NCI-H446 (cell line): ENCODE data around the gene SLAMF7.
"Not testable (repeated sequence)": the region's sequence is repeated elsewhere in the genome, so short reads cannot be mapped to it uniquely, and the experiment has no call there.

Experiments used
- DNase-seq, 2 experiments: peaks; one replicate each; lab custom pipeline; 2025; lab: John Stamatoyannopoulos, UW

The SLAMF7 gene, protein sequence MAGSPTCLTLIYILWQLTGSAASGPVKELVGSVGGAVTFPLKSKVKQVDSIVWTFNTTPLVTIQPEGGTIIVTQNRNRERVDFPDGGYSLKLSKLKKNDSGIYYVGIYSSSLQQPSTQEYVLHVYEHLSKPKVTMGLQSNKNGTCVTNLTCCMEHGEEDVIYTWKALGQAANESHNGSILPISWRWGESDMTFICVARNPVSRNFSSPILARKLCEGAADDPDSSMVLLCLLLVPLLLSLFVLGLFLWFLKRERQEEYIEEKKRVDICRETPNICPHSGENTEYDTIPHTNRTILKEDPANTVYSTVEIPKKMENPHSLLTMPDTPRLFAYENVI

DNA sequence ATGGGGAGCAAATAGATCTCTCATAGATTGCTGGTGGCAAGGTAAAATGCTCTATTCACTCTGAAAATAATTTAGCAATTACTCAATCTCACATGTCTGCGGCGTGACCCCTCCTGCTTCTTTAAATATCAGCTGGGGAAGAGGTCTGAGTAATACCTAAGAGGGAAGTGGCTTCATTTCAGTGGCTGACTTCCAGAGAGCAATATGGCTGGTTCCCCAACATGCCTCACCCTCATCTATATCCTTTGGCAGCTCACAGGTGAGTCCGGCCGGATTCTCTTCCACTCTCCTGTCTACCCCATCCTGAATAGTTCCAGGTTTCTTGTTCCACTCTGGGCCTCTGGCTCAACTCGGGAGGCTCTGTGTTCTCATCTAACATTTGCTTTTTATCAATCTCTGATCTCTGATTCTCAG, at the start of gene SLAMF7:
Gene SLAMF7, plus strand, starts transcription at position 150 of the 414 bp plus-strand sequence. Its CDS starts 55 bp downstream, at position 205.
- no peak for DNase-seq

DNA sequence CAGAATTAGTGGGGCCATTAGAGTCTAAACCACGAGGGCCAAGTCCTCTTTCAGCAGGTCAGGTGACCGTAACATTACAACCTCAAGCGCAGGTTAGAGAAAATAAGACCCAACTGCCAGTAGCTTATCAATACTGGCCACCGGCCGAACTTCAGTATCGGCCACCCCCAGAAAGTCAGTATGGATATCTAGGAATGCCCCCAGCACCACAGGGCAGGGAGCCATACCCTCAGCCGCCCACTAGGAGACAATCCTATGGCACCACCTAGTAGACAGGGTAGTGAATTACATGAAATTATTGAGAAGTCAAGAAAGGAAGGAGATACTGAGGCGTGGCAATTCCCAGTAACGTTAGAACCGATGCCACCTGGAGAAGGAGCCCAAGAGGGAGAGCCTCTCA, 46.7 kb upstream of the SLAMF7 start:
- not testable (repeated sequence) for DNase-seq

DNA sequence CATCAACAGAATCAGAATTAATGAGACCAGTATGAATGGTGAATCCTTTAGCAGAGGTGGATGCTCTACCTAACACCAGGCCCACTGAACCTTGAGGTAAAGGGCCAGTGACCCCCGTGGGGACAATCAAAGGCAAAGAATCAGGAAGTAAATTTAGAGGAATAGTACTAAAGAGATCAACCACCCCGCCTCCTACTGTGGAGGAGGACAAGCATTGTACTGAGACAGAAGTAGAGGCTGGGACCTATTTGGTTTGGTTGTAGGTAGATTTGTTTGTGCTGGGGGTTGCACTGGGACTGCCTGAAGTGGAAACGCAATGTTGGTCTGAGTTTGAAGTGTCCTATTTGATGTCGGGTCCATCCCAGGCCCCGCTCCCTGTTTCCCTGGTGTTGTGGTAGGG, 36.9 kb upstream of the SLAMF7 start:
- no peak for DNase-seq

DNA sequence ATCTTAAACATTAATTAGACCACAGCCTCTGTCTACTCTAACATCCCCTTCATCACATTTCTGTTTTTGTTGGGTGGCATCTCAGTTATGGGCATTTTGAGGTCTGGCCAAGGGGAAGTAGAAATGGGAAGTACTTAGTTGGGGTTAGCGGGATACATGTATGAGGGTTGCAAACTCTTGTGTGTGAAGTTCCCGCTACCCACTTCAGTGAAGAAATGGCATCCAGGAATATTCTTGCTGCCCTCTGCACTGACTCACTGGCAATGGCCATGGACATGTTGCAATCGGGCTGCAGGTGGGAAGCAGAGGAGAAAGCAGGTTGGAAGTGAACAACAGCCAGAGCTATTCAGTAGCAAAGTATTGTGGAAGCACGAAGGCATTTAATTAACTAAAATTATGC, 34.8 kb upstream of the SLAMF7 start:
- no peak for DNase-seq

DNA sequence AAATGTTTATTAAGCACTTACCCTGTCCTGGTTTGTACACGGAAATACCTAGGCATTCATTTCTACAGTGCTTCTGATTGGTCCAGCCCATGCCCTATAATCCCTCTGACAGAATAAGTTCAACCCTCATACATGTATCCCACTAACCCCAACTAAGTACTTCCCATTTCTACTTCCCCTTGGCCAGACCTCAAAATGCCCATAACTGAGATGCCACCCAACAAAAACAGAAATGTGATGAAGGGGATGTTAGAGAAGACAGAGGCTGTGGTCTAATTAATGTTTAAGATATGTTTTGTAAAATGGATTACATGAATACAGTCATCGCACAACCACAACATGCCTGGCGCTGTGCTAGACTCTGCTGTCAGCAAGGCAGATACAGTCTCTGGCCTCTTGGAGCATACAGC, 33.8 kb upstream of the SLAMF7 start:
- not testable (repeated sequence) for DNase-seq

DNA sequence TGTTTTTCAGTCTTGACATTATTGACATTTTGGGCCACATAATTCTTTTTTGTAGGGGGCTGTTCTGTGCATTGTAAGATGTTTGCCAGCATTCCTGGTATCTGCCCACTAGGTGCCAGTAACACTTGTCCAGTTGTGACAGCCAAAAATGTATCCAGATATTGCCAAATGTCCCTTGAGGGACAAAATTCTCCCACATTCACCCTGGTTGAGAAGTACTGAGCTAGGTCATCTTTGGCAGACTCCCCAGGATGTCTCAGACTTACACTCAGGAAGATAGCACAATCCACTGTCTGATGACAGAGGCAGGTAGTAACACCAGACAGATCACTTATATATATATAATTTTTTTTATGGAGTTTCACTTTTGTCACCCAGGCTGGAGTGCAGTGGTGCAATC, 33.3 kb upstream of the SLAMF7 start:
- no peak for DNase-seq

DNA sequence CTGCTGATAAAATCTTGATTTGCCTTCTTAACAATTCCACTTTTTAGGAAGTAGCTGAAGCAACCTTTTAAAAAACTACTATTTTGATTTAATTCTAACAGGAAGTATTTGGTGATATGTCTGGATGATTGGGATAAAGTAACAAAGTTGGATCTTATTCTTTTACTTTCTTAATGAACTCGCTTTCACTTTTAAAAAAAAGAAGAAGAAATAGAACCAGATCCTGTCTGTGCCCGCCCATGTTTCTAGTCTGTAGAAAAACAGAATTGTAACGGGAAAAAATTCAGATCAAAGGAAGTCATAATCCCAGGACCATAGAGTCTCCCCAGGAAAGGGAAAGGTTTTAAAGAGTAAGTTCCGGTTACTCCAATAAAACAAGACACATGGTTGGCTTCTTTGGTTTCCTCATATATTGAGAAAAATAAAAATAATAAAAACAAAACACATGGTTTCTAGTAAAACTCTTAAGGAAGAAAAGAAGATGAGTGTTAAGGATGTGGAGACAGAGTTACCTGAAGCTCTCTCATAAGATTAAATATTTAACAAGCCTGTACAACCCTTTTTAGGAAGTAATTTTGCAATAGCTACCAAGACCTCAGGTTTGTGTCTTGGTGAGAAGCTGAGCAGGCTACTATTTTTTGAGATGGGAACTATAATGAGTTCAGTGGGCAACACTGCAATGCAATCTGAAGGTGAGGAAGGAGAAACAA, 32.4 kb upstream of the SLAMF7 start:
- DNase-seq = no peak

DNA sequence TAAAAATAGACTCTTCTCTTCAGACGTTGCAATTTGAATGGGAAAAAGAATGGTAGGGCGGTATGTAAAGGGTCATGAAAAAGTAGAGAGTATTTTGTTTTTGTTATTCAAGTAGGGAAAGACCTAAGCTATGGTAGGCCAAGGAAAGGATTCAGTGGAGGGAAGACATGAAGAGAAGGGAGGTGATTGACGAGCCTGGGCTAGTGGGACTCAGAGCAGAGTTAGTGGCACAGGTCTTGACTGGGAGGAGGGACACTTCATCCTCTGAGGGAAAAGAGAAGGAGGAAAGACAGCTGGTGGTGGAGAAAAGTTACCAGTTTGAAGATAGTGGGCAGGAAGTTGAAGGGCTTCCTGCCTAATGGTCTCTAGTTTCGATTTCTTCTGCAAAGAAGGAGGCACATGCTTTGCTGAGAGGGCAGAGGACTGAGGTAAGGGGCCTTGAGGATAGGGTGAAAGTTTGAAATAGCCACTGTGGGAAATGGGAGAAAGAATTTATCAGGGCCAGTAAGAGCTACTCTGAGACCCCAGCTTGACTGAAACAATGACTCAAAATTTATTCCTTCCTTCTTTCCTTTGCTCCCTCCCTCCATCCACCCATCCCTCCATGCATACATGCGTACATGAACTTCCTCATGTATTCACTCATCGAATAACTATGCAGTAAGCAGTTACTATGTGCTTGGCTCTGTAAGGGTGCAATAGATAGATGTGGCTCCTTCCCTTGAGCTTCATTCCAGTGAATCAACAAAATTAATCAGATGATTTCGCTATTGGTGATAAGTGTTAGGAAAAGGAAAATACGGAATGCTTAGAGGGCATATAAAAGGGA, 31.6 kb upstream of the SLAMF7 start:
- DNase-seq = no peak

DNA sequence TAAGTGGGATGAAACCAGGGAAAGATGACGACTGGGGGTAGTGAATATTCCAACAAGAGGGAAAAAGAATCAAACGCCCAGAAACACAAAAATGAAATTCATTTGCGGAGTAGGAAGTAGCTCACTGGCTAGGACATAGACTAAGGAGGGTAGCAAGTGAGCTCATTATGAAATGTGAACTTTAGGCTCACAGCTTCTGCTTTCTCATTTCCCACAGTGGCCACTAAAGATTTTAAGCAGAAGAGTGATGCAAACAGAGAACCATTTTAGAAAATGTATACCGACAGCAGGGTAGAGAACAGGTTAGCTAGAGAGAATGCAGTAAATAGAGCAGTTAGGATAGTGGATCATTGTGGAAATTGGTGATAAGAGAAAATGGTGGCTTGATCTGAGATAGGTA, 30.9 kb upstream of the SLAMF7 start:
- no peak for DNase-seq

DNA sequence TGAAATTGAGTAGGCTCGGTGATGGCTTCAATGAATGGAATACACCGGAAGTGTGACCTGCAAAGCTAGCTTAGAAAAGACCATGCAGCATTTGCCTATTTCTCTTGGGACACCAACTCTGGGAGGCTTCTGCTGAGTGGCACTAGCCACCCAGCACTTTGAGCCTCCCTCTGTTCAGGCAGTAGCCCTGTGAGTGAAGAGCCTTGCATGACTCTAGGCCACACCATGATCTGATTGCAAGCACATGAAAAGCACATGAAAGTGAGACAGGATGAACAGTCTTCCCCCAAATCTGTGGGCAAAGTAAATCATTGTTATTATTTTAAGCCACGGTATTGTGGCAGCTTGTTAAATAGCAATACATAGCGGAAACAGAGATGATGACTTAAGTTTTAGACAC, 30.2 kb upstream of the SLAMF7 start:
- DNase-seq = no peak

DNA sequence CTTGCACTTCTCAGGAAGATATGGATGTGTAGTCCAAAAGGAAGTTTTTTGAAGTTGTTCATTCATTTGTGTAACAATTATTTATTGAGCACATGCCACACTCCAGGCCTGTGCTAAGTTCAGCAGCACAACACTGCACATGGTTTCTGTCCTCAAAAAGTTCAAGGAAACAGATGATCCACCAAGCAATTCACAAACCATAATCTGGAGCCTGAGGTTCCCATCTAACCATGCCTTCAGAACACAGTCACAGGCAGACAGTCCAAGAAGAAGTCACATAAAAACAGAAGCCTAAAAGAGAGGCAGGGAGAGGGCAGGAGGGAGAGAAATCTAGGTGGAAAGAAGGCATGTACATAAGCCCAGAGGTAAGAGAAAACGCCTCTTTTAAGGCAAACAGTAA, 29.3 kb upstream of the SLAMF7 start:
- no peak for DNase-seq

DNA sequence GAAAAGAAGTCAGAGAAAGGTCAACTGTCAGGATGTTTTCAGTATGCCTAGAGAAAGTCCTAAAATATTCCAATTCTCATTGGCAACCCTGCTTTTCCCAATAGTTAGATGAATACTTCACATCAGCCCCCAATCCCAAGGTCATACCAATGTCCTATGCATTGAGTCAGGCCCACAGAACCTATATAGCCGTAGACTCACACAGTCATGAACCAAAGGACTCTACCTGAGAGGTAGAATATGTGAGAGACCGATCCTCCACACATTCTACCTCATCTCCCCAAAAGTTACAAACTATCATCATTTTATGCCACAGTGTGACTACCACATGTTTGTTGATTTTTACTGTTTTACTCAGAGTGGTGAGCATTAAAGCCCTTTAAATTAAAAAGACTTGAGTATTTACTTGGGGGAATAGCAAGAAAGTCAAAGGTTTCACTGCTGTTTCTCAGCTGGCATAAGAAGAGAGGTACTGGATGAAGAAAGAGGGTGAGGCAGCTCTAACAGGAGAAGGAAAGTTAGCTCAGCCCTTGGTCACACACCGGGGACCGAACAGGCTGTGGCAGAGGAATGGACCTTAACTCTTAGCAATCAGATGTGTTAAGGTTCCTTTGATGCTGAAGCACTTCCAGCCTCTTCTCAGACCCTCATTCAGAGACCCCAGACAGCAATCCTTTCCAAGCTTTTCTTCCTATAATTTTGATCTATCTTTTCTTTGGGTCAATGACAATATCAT, 28.4 kb upstream of the SLAMF7 start:
- no peak for DNase-seq

DNA sequence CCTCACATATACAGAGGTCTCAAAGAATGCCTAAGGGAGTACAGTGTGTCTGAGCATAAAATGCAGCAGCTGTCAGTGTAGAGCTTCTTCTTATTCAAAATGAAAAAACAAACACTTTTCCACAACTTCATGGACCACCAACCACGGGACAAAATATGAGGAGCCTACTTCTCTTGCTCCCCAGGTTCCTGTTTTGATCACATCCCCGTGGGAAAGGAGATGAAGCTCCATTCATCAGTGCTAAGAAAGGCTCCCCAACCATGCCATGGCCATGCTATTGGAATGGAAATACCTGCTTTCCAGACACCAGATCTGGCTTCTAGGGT, 27.8 kb upstream of the SLAMF7 start:
- DNase-seq = no peak

DNA sequence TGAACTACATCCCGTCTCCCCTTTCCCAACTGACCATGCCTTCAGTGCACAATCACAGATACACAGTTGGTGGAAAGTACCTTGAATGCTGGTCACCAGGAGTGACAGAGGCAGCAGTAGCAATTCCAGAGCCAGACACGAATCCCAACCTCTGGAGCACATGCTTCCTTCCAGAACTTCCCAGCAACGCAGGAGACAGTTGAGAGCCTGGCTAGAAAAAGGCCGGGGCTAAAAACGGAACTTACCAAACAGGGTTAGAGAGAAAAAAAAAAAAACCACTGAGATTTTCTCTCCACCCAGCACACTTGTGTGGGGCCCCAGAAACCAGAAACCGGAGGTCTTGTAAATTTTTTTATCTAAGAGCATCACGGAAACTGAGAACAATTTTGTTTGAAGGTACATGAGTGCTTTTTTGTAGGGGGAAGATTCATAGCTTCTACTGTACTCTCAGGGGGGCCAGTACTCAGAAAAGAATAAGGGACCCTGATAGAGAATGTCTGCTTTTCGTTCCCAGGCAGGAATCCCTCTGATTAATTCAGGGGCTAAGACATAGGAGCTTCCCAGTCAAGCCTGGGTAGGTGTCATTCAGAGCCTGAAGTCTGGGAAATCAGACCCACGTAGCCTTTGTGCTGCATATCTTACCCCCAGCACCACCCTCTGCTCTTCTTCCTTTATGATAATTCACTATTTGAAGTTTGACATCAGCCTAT, 27.3 kb upstream of the SLAMF7 start, which contains the start of gene CD48:
Gene CD48, minus strand, starts transcription at position 221 of the 710 bp plus-strand sequence. Its CDS starts 59 bp downstream, at position 162.
- DNase-seq = no peak

DNA sequence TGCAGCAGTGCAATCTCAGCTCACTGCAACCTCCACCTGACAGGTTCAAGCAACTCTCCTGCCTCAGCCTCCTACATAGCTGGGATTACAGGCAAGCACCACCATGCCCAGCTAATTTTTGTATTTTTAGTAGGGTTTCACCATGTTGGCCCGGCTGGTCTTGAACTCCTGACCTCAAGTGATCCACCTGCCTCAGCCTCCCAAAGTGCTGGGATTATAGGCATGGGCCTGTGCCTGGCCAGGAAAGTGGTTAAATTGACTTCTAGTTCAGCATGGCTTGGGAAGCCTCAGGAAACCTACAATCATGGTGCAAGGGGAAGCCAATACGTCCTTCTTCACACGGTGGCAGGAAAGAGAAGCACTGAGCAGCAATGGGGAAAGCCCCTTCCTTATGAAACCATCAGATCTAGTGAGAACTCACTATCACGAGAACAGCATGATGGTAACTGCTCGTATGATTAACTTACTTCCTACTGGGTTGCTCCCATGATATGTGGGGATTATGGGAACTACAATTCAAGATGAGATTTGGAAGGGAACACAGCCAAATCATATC, 26.4 kb upstream of the SLAMF7 start:
- not testable (repeated sequence) for DNase-seq

DNA sequence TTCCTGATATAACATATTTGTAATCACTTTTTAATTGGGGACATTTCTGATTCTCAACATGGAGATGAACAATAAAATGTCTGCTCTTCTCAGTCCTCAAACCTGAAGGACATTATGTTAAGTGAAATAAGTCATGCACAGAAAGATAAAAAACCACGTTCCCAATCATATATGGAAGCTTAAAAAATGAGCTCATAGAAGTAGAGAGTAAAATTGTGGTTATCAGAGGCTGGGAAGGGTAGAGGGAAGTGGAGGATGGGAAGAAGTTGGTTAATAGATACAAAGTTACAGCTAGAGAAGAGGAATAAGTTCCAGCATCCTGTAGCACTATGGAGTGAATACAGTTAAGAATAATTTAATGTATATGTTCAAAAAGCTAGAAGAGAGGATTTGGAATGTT, 25.9 kb upstream of the SLAMF7 start:
- DNase-seq = no peak

DNA sequence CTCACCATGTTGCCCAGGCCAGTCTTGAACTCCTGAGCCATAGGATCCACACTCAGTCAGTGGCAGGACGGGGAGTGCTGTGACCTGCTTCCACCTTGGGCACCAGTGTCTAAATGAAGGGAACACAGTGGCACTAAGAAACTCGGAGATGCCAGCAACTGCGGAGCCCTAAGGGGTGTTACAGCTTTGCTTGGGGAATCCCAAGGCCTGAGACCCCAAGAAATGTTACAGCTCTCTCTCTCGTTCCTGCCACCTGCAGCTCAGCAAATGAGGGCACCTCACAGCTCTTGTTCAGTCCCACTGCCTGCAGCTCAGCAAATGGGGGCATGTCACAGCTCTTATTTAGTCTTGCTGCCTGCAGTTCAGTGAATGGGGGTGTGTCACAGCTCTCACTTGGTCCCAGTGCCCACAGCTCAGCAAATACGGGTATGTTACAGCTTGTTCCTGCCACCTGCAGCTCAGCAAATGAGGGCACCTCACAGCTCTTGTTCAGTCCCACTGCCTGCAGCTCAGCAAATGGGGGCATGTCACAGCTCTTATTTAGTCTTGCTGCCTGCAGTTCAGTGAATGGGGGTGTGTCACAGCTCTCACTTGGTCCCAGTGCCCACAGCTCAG, 24.9 kb upstream of the SLAMF7 start:
- DNase-seq = not testable (repeated sequence)

DNA sequence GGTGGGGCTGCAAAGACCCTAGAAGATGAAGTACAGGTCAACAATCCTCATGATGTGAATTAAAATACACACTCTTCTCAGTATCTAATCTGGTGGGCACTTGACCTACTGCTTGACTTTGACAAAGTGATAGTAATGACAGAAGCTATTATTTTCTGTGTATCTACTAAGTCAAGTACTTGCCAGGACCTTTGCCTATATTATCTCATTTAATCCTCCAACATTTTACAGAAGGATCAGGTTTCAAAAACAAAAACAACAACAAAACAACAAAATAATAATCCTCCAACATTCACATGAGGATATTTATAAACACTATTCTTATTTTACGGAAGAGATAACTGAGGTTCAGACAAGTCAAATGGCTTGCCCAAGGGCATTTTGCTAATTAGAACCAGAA, 23.0 kb upstream of the SLAMF7 start:
- DNase-seq = no peak

DNA sequence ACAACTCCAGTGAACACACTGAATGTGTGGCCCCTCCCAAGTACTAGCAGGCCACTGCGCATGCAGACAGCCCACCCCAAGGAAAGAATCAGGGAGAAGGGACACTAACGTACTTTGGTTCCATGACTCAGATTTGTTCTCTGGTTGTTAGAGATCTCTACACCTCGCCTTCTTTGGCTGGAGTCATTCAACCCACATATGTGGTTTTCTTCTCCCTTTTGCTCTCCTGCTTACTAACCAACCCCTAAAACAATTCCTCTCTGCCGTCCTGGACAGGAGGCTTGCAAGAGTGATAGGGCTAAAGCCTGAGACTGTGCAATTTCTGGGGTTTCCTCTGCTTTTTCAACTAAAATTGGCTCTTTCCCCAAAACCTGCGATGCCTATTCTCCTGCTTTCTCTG, 21.7 kb upstream of the SLAMF7 start:
- DNase-seq = no peak

DNA sequence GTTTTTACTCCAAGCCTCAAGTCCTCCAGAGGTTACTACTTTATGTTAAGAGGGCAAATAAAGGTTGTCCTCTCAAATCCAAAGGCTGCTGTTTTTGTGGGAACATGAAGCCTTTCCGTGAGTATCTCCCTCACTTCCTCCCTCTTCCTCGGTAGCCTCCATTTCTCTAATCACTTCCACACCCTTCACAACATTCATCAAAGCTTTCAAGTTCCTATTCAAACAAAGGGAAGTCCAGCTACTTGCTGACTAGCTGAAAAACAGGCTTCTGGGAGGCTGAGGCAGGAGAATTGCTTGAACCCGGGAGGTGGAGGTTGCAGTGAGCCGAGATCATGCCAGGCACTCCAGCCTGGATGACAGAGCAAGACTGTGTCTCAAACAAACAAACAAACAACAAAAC, 20.8 kb upstream of the SLAMF7 start:
- no peak for DNase-seq
